HepG2 (cell line): ENCODE results near the gene ZNF316. TPM values are rescaled to one million over a fixed set of nuclear protein-coding genes. Genes with fewer than 3 reads are reported as not detected.

Experiments used
- ATAC-seq: fragments of 200-7000 bp; cut with Tn5 transposase; 3 replicates; pipeline ENCODE4 v1.9.1; 2020; ENCODE audit warnings: mild to moderate bottlenecking, moderate library complexity
- BruUV-seq: library from RNA; stranded (reverse); fragments of 400-500 nt; replicated peaks from 2 replicates; lab custom pipeline; 2021; lab: Mats Ljungman, UMichigan
- CTCF ChIA-PET: fragments of 300-600 bp; formaldehyde crosslinking; extraction: SDS; loops from one replicate; lab custom pipeline; 2021; ENCODE audit warnings: low total read pairs, inconsistent platforms, low intra/inter-chr PET ratio; lab: Yijun Ruan, JAX
- POLR2A ChIA-PET: fragments of 350-600 bp; sonication (Branson Sonifier 250); formaldehyde crosslinking; loops from one replicate; lab custom pipeline; 2020; ENCODE audit warnings: antibody characterized with exemption, inconsistent platforms; lab: Yijun Ruan, JAX
- DNase-seq: peaks from one replicate; pipeline ENCODE4 v3.0.0-alpha.2; 2015; ENCODE audit warnings: low spot score
- FAIRE-seq: peaks from 3 replicates; lab custom pipeline; 2011; peaks lifted over from hg19 to GRCh38; lab: Jason Lieb, UNC
- H2AFZ ChIP-seq: one replicate; pipeline ENCODE4 v1.6.1; 2011; ENCODE audit warnings: low read length, inconsistent platforms
- H3K27ac ChIP-seq: fragments of 300-600 bp; 3 replicates; pipeline ENCODE4 v1.8.0; 2011; ENCODE audit warnings: mixed run types, mild to moderate bottlenecking, mixed read lengths, low read length, inconsistent platforms; ENCODE audit not compliant: insufficient read depth; ENCODE audit errors: extremely low read length
- H3K27me3 ChIP-seq, 2 experiments: fragments of 200-600 bp in 1 of 2; 2 replicates in 1 of 2; 3 replicates in 1 of 2; pipeline versions ENCODE4 v1.6.0 to v1.8.0; 2011; ENCODE audit warnings: low read length in 2 of 2, mild to moderate bottlenecking in 2 of 2, moderate library complexity in 2 of 2, inconsistent platforms in 1 of 2; ENCODE audit not compliant: insufficient read depth in 2 of 2, control insufficient read depth in 1 of 2
- H3K36me3 ChIP-seq, 2 experiments: fragments of 200-600 bp in 1 of 2; replicated peaks in 1 of 2; 2 replicates in 1 of 2; 3 replicates in 1 of 2; pipeline versions ENCODE4 v1.5.1 to v1.8.0; 2011; ENCODE audit warnings: low read length in 2 of 2, inconsistent platforms in 1 of 2; ENCODE audit not compliant: insufficient read depth in 2 of 2, control insufficient read depth in 1 of 2
- H3K4me1 ChIP-seq: 2 replicates; pipeline ENCODE4 v1.5.1; 2012; ENCODE audit warnings: low read length, inconsistent platforms; ENCODE audit not compliant: insufficient read depth
- H3K4me2 ChIP-seq: 2 replicates; pipeline ENCODE4 v1.6.0; 2011; ENCODE audit warnings: low read depth, low read length, inconsistent platforms
- H3K4me3 ChIP-seq, 3 experiments: fragments of 200-600 bp in 1 of 3; sonication (generic), shearing (Covaris generic) in 1 of 3; replicated peaks in 1 of 3; 2 replicates each; pipeline ENCODE4 v1.5.1; 2011 to 2016; ENCODE audit warnings: low read length in 3 of 3, inconsistent platforms in 2 of 3, low read depth in 2 of 3, mild to moderate bottlenecking in 2 of 3, control low read depth in 1 of 3, mixed read lengths in 1 of 3; ENCODE audit not compliant: insufficient read depth in 1 of 3
- H3K79me2 ChIP-seq: one replicate; pipeline ENCODE4 v1.6.1; 2011; ENCODE audit warnings: low read length, inconsistent platforms; ENCODE audit not compliant: insufficient read depth
- H3K9ac ChIP-seq: 2 replicates; pipeline ENCODE4 v1.6.0; 2011; ENCODE audit warnings: mild to moderate bottlenecking, low read depth, low read length, inconsistent platforms; ENCODE audit not compliant: insufficient read depth
- H3K9me3 ChIP-seq: 2 replicates; pipeline ENCODE4 v1.5.1; 2012; ENCODE audit warnings: mild to moderate bottlenecking, low read length
- H4K20me1 ChIP-seq: 2 replicates; pipeline ENCODE4 v1.6.0; 2011; ENCODE audit warnings: inconsistent platforms, mild to moderate bottlenecking, low read length, moderate library complexity; ENCODE audit not compliant: insufficient read depth
- FOXP1 ChIP-seq, 2 experiments: fragments of 450-650 bp in 1 of 2; IDR thresholded peaks; 2 replicates each; pipeline ENCODE4 v1.6.1; 2017 to 2018; ENCODE audit warnings: antibody characterized with exemption in 1 of 2
- KAT2B ChIP-seq: fragments of 150-350 bp; IDR thresholded peaks from 2 replicates; pipeline ENCODE4 v1.6.1; 2014; ENCODE audit warnings: low read depth, low read length, borderline replicate concordance
- MTA3 ChIP-seq: sonication (generic); formaldehyde crosslinking; IDR thresholded peaks from 2 replicates; pipeline ENCODE4 v1.4.0; 2020; ENCODE audit warnings: missing genetic modification reagents
- RBM39 ChIP-seq: fragments of 200-400 bp; formaldehyde crosslinking; IDR thresholded peaks from one replicate; pipeline ENCODE4 v1.6.1; 2018; ENCODE audit warnings: antibody characterized with exemption, mild to moderate bottlenecking, low read depth, low read length; ENCODE audit not compliant: poor library complexity, severe bottlenecking
- THAP7 ChIP-seq: sonication (generic); formaldehyde crosslinking; IDR thresholded peaks from 2 replicates; pipeline ENCODE4 v1.8.1; 2023; ENCODE audit warnings: mild to moderate bottlenecking, missing genetic modification reagents
- ZNF556 ChIP-seq: sonication (generic); formaldehyde crosslinking; IDR thresholded peaks from 2 replicates; pipeline ENCODE4 v1.4.0; 2020; ENCODE audit warnings: mild to moderate bottlenecking, missing genetic modification reagents, borderline replicate concordance
- ZNF580 ChIP-seq: IDR thresholded peaks from 2 replicates; pipeline ENCODE4 v1.6.1; 2016; ENCODE audit warnings: low read depth, borderline replicate concordance
- WGBS: methylation state at CpG from one replicate; pipeline ENCODE4 v1.1.6; 2017; ENCODE audit warnings: low lambda C conversion rate; 5-methylcytosine and 5-hydroxymethylcytosine counted together
- in situ Hi-C: cut with HindIII; loops from 2 replicates; pipeline ENCODE4 v1.10.0; 2017; ENCODE audit warnings: low pct_unique_long_range_greater_than_20kb; ENCODE audit not compliant: extremely low pct_ligation_motif_present
- intact Hi-C: fragments of 100-400 bp; cut with micrococcal nuclease; formaldehyde crosslinking; loops from one replicate; pipeline ENCODE4 v1.10.0; 2022; ENCODE audit not compliant: unreplicated experiment
- polyA plus RNA-seq, 8 experiments: library from polyadenylated mRNA; depleted of rRNA in 3 of 8; stranded (reverse) in 7 of 8; unstranded in 1 of 8; fragments of >200 nt; fragmentation: Illumina TruSeq in 4 of 8; extraction: Trizol in 4 of 8; gene quantifications; 2 replicates each; pipeline versions ENCODE4 v1.2.1 to v1.2.3, GENCODE V29; 2011 to 2016; ENCODE audit warnings: low read depth in 4 of 8, missing spikeins in 1 of 8, mixed read lengths in 1 of 8; ENCODE audit not compliant: insufficient read depth in 1 of 8
- total RNA-seq, 5 experiments: library from RNA; depleted of rRNA; stranded (reverse); fragments of >200 nt; fragmentation: Illumina TruSeq; extraction: Trizol; gene quantifications; 2 replicates each; pipeline ENCODE4 v1.2.3, GENCODE V29; 2016; ENCODE audit warnings: low read depth in 1 of 5

Gene ZNF316
- total and polyA plus RNA-seq, 2 of the 13 experiments (the other 11 are each of a cell fraction or from before 2014, with no cell fraction given), result 4.3 to 9.9 TPM

DNA sequence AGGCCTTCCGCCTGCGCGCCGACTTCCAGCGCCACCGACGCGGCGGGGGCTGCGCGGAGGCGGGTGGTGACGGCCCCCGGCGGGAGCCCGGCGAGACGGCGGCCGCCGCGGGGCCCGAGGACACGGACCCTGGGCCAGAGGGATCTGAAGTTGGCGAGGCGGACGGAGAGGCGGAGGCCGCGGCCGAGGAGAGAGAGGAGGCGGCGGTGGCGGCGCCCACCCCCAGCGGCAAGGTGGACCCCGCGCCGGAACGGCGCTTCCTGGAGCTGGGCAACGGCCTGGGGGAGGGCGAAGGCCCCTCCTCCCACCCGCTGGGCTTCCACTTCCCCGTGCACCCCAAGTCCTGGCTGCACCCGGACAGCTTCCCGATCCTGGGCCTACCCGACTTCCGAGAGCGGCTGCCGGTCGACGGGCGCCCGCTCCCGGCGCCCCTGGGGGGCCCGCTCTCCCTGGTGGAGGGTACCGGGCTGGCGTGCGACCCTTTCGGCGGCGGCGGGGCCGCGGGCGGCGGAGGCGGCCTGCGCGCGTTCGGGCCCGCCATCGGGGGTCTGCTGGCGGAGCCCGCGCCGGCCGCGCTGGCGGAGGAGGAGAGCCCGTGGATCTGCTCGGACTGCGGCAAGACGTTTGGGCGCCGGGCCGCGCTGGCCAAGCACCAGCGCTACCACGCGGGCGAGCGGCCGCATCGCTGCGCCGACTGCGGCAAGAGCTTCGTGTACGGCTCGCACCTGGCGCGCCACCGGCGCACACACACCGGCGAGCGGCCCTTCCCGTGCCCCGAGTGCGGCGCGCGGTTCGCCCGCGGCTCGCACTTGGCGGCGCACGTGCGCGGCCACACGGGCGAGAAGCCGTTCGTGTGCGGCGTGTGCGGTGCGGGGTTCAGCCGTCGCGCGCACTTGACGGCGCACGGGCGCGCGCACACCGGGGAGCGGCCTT lies 16.2 kb downstream of the ZNF316 start:
- intact Hi-C loops, result no loop called here
- Histone ChIP-seq H3K79me2 (no peaks in the 10 kb centered on the region), H2AFZ (no peak overlapping the region), H3K4me3 (no peak overlapping the region), H3K4me2 (no peak overlapping the region), H4K20me1 (no peaks in the 10 kb centered on the region), H3K9me3 (no peaks in the 10 kb centered on the region), H3K4me1 (peaks cover under 1% of the 10 kb centered on the region; the same call in 1 of the 2 replicates), H3K9ac (no peak overlapping the region), H3K27me3 (no peaks in the 10 kb centered on the region), H3K27ac (no peak overlapping the region), H3K36me3 (peaks cover 5 to 11% of the 10 kb centered on the region in 2 experiments; a peak in 3 of 5 replicates)
- no peak for DNase-seq
- ChIA-PET CTCF (no interaction called here), POLR2A (no interaction called here)
- no TSS peak for BruUV-seq
- TF ChIP-seq ZNF556, result no peak
- no peak for TF ChIP-seq MTA3 (CRISPR knock-in tag)
- TF ChIP-seq FOXP1 (IDR thresholded peaks at IDR 0.05), result no peak
- no peak for TF ChIP-seq FOXP1 (CRISPR knock-in tag; IDR thresholded peaks at IDR 0.05)
- TF ChIP-seq KAT2B, result no peak
- TF ChIP-seq ZNF580 (CRISPR knock-in tag), result no peak
- no peak for TF ChIP-seq THAP7 (CRISPR knock-in tag)
- no peak for TF ChIP-seq RBM39
- no peak for FAIRE-seq
- no peak for ATAC-seq
- 99% methylated on average over 140 of the region's 146 CpGs for WGBS
- in situ Hi-C loops, result no loop called here
